ENCODE results near the gene C2CD2. TPM values are rescaled to one million over a fixed set of nuclear protein-coding genes. Genes with fewer than 3 reads are reported as not detected.

Gene C2CD2
- total and polyA plus RNA-seq, 8 donors = 7.9 to 16.8 (median 11.3) TPM

- H3K27ac ChIP-seq = no peak overlapping the region
- intact Hi-C loops (cut with DNase I) = no loop called here
- 86 to 90% methylated on average over 23 of the region's 23 CpGs for WGBS, 2 donors
- peaks cover 0 to 13% (median 0%) of the 10 kb centered on the region in 3 donors for H3K36me3 ChIP-seq
- no peak for FAIRE-seq
- no peak for ATAC-seq
- TF ChIP-seq CTCF (IDR thresholded peaks at IDR 0.05) = no peak
- peaks cover 11 to 18% (median 16%) of the 10 kb centered on the region in 3 donors for H3K4me1 ChIP-seq
- no peak for DNase-seq
- no peaks in the 10 kb centered on the region for H3K27me3 ChIP-seq
- H3K4me3 ChIP-seq = no peak overlapping the region
- H3K9me3 ChIP-seq = no peaks in the 10 kb centered on the region
Observed at GRCh38 chr21:41903559-41904351, 50.1 kb downstream of the C2CD2 start.

GRCh38 chr21:41902946-41903345 is 50.9 kb downstream of the C2CD2 start:
- no peak for DNase-seq
- ATAC-seq = no peak
- H3K27me3 ChIP-seq = no peaks in the 10 kb centered on the region
- H3K9me3 ChIP-seq = no peaks in the 10 kb centered on the region
- WGBS, 2 donors = 97 to 100% methylated on average over 8 of the region's 8 CpGs
- H3K27ac ChIP-seq = no peak overlapping the region
- TF ChIP-seq CTCF (IDR thresholded peaks at IDR 0.05) = no peak
- H3K4me3 ChIP-seq = no peak overlapping the region
- FAIRE-seq = no peak
- H3K36me3 ChIP-seq = peaks cover 0 to 13% (median 0%) of the 10 kb centered on the region in 3 donors
- peaks cover 11 to 18% (median 16%) of the 10 kb centered on the region in 3 donors for H3K4me1 ChIP-seq
- intact Hi-C loops (cut with DNase I) = no loop called here

- 88 to 93% methylated on average over 3 of the region's 3 CpGs for WGBS, 2 donors
- no peak for DNase-seq
- no peak for TF ChIP-seq CTCF (IDR thresholded peaks at IDR 0.05)
- Histone ChIP-seq H3K36me3 (peaks cover 0 to 1% (median 0%) of the 10 kb centered on the region in 3 donors), H3K27me3 (no peaks in the 10 kb centered on the region), H3K27ac (peak overlapping the region in 3 of 4 donors; percentile 49 to 84 (median 78)), H3K9me3 (no peaks in the 10 kb centered on the region), H3K4me3 (no peak overlapping the region), H3K4me1 (peaks cover 11 to 18% (median 16%) of the 10 kb centered on the region in 3 donors)
- ATAC-seq = no peak
- no peak for FAIRE-seq
- intact Hi-C loops (cut with DNase I) = no loop called here
Observed at GRCh38 chr21:41901782-41902181, 52.0 kb downstream of the C2CD2 start.

DNA sequence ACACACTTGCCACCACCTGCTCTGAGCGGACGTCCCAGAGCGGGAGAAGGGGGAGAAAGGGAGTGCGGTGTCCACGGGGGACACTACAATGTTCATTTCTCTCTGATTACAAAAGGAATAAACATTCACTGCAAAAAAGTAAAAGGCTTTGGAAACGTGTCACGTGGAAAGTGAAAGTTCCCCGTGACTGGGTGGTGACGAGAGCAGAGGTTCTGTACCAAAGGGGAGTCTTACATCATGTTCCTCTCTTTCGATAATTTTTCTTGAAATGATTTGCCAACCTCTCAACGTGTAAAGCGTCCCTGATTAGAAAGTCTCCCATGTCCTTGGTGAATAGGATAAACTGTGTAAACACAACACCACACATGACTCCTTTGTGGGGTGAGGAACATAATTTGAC is 52.7 kb downstream of the C2CD2 start:
- FAIRE-seq = no peak
- intact Hi-C loops (cut with DNase I) = no loop called here

More for the DNA sequence above, 52.7 kb downstream of the C2CD2 start:
- H3K36me3 ChIP-seq = no peaks in the 10 kb centered on the region
- peak overlapping the region; percentile 67 to 84 (median 78) for H3K27ac ChIP-seq
- WGBS, 2 donors = 27 to 40% methylated on average over 12 of the region's 12 CpGs
- no peak overlapping the region for H3K4me3 ChIP-seq
- H3K9me3 ChIP-seq = no peaks in the 10 kb centered on the region
- no peak for TF ChIP-seq CTCF (IDR thresholded peaks at IDR 0.05)
- ATAC-seq = peak; percentile 85 to 93 (median 90)
- peak in 4 of 6 donors; percentile 68 to 83 (median 70) for DNase-seq
- H3K27me3 ChIP-seq = no peaks in the 10 kb centered on the region
- peaks cover 11 to 18% (median 16%) of the 10 kb centered on the region in 3 donors for H3K4me1 ChIP-seq
